Stimulated activated CD8-positive, alpha-beta memory T cell treated with anti-CD3 and anti-CD28 coated beads, Interleukin-15, amount 100 ng/mL, for 4 hours (primary cell): ENCODE data around the gene ADAMTS17.

Experiments used
- DNase-seq, 2 donors: peaks; one replicate each; pipeline ENCODE4 v3.0.0-alpha.2; 2020; ENCODE audit warnings: low read depth in 2 of 2

The ADAMTS17 gene

GRCh38 chr15:100053474-100054121 is 288.2 kb downstream of the ADAMTS17 start:
- DNase-seq, result no peak

GRCh38 chr15:100052716-100053473 is 288.9 kb downstream of the ADAMTS17 start:
- DNase-seq, result no peak

GRCh38 chr15:100050877-100051786 is 290.6 kb downstream of the ADAMTS17 start:
- no peak for DNase-seq

- no peak for DNase-seq
Observed at GRCh38 chr15:100049936-100050876, 291.6 kb downstream of the ADAMTS17 start.

- no peak for DNase-seq
Observed at GRCh38 chr15:100049483-100049882, 292.3 kb downstream of the ADAMTS17 start.

- no peak for DNase-seq
Observed at GRCh38 chr15:100048736-100049135, 293.0 kb downstream of the ADAMTS17 start.

DNA sequence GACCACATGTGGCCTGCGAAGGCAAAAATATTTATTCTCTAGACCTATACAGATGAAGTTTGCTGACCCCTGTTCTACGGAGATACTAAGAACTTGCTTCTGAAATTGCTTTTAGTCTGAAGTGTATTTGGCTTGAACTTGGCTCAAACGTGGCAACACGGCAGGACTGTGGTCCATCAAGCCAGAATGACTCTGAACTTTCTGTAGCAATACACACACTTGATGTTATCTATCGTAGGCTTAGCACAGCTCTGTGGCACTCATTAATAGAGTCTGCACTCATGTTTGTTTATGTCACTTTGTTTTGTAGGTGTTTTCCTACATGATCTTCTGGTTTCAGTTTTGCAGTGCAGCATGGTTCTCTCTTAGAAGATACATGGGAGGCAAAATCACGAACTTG is 298.1 kb downstream of the ADAMTS17 start:
- DNase-seq, result no peak

GRCh38 chr15:100043068-100043641 is 298.6 kb downstream of the ADAMTS17 start:
- no peak for DNase-seq

- no peak for DNase-seq
Observed at GRCh38 chr15:100042558-100042957, 299.2 kb downstream of the ADAMTS17 start.

GRCh38 chr15:100041127-100041828 is 300.5 kb downstream of the ADAMTS17 start:
- DNase-seq, result no peak

GRCh38 chr15:100039994-100040393 is 301.8 kb downstream of the ADAMTS17 start:
- DNase-seq, result no peak

GRCh38 chr15:100038736-100039135 is 303.0 kb downstream of the ADAMTS17 start:
- DNase-seq, result no peak

GRCh38 chr15:100037901-100038300 is 303.9 kb downstream of the ADAMTS17 start:
- DNase-seq, result no peak

DNA sequence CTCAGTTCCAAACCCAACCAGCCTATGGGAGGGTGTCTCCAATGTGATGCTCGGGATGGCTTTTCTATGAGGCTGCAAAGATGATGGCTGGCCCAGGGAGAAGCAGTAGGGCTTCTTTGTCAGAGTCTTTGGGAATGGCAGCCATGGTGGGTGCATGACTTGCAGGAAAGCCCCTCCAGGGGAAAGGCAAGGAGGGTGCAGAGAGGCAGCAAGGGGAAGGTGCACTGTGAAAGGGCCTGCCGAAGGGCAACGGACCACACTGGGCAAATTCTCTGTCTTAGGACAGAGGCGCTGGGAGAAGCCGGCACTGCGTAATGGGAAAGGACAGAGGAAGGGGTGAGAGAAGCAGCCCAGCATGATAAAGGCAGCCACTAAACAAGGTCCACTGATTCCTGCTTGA is 305.8 kb downstream of the ADAMTS17 start:
- DNase-seq, result no peak

- no peak for DNase-seq
Observed at GRCh38 chr15:100034191-100034590, 307.6 kb downstream of the ADAMTS17 start.

- no peak for DNase-seq
Observed at GRCh38 chr15:100033140-100033857, 308.5 kb downstream of the ADAMTS17 start.

DNA sequence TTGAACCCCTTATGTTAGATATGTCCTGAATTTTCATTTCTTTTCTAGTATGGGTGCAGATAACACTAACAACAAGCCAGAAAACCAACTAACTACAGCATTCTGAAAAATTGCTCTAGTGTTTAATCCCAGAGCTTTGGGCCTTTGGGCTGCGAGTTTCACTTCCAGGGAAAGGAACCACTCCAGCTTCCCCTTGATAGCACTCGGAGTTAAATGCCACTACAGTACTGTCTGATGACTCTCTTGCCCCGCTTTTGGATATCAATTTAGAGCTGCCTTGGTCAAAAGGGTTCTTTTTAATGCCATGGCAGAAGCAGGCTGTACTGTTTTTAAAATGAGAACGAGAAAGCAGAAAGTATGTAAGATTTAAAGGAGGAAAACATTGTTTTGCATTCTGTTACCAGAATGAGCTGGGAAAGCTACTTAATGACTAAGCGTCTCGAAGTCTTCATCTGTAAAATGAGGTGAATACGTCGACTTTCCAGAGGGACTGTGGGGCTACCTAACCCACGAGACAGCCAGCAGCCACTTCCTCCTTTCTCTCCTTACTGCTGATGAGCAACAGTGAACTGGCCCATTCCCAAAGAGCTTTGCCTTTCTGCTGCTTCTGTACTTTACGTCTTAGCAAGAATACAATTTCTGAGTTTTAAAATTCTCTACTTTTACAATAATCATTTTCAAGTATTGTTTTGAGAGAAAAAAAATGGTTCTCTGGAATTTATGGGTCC is 309.3 kb downstream of the ADAMTS17 start:
- no peak for DNase-seq

DNA sequence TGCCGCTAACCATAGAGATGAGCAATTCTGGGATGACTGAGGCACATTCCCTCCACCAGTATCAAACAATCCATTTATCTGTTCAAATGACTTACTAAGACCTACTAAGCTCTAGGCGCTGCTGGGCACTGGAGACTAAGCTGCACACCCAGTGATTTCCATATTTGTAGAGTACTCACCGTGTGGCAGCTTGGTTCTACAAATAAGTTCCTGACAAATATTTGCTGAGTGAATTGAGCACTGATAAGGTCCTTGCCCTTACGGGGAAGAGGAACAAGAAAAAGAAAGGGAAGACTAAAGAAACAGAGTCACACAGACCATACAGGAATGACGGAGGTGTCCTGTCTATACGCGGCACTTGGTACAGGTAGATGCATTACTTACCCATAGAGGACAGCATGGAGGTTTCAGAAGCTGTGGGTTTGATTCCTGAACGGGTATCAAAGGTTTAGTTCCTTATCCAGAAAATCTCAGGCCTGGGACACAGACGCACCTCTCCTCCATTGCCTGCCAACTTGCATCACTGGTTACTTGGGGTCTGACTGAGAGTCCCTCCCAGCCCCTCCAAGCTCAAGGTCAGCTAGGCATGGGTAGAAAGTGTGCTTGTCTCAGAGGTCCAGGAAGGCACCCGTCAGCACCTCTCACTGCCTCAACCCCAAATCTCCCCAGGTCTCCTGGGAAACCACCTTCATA is 310.0 kb downstream of the ADAMTS17 start:
- DNase-seq, result no peak
